Upper lobe of left lung (tissue), 6 donors: ENCODE results near the gene TNS4. TPM values are rescaled to one million over a fixed set of nuclear protein-coding genes. Genes with fewer than 3 reads are reported as not detected.

ENCODE experiments used
- ATAC-seq, 2 donors: fragments of 200-7000 bp; cut with Tn5 transposase; one replicate each; pipeline ENCODE4 v1.9.1; 2022; ENCODE audit warnings: mild to moderate bottlenecking in 2 of 2, moderate library complexity in 2 of 2; ENCODE audit not compliant: low FRiP score in 2 of 2
- DNase-seq, 2 donors: peaks; one replicate each; pipeline ENCODE4 v3.0.0-alpha.2; 2019 to 2020
- H3K27ac ChIP-seq, 4 donors: fragments of 200-600 bp; sonication (generic); one replicate each; pipeline ENCODE4 v1.5.1; 2016 to 2019
- H3K27me3 ChIP-seq, 4 donors: fragments of 200-600 bp; sonication (generic); one replicate each; pipeline ENCODE4 v1.5.1; 2017 to 2019
- H3K36me3 ChIP-seq, 4 donors: fragments of 200-600 bp; sonication (generic); one replicate each; pipeline ENCODE4 v1.5.1; 2016 to 2019
- H3K4me1 ChIP-seq, 4 donors: fragments of 200-600 bp; sonication (generic); one replicate each; pipeline ENCODE4 v1.5.1; 2018 to 2019
- H3K4me3 ChIP-seq, 4 donors: fragments of 200-600 bp; sonication (generic); one replicate each; pipeline ENCODE4 v1.5.1; 2017 to 2019; ENCODE audit warnings: mild to moderate bottlenecking in 2 of 4, moderate library complexity in 1 of 4
- H3K9me3 ChIP-seq, 4 donors: fragments of 200-600 bp; sonication (generic); one replicate each; pipeline ENCODE4 v1.5.1; 2018 to 2019
- CTCF ChIP-seq, 6 experiments: fragments of 450-650 bp in 4 of 6; fragments of 200-600 bp in 2 of 6; sonication (generic) in 2 of 6; IDR thresholded peaks; one replicate each; pipeline ENCODE4 v1.5.1; 2016 to 2019; ENCODE audit warnings: antibody characterized with exemption in 6 of 6
- EP300 ChIP-seq, 4 donors: sonication (generic); formaldehyde crosslinking; IDR thresholded peaks; one replicate each; pipeline ENCODE4 v1.5.1; 2017; ENCODE audit warnings: antibody characterized with exemption in 4 of 4, control low read depth in 2 of 4
- POLR2A ChIP-seq, 4 donors: fragments of 450-650 bp; IDR thresholded peaks; one replicate each; pipeline ENCODE4 v1.5.1; 2016 to 2017; ENCODE audit warnings: antibody characterized with exemption in 4 of 4, mild to moderate bottlenecking in 2 of 4
- POLR2AphosphoS5 ChIP-seq, 2 donors: sonication (generic); formaldehyde crosslinking; IDR thresholded peaks; one replicate each; pipeline ENCODE4 v1.5.1; 2017; ENCODE audit warnings: antibody characterized with exemption in 2 of 2
- WGBS, 2 donors: methylation state at CpG; one replicate each; pipeline ENCODE4 v1.1.5; 2017 to 2018; 5-methylcytosine and 5-hydroxymethylcytosine counted together
- total RNA-seq, 6 donors: library from RNA; depleted of rRNA in 4 of 6; stranded (reverse); fragments of >200 nt in 4 of 6; gene quantifications; one replicate each; pipeline versions ENCODE4 v1.1.0 to v1.2.1, GENCODE V29; 2016 to 2021
- donor health status: DM: no; HTN: no; CAD: no; lungs with moderate emphysema.
- donor health status: DM: no; HTN: yes; CAD: no; lungs with severe emphysema.

TNS4 gene
- total RNA-seq, 6 donors from 2014 or later = 0.54 to 5.1 (median 1.1) TPM; not detected in 1

- Histone ChIP-seq H3K4me1 (peaks cover 0 to 2% (median under 1%) of the 10 kb centered on the region in 4 donors), H3K9me3 (no peaks in the 10 kb centered on the region), H3K27ac (no peak overlapping the region), H3K4me3 (no peak overlapping the region), H3K27me3 (no peaks in the 10 kb centered on the region), H3K36me3 (no peaks in the 10 kb centered on the region)
- TF ChIP-seq POLR2A (IDR thresholded peaks at IDR 0.05) = no peak
- no peak for TF ChIP-seq CTCF (IDR thresholded peaks at IDR 0.05)
- TF ChIP-seq POLR2AphosphoS5 (IDR thresholded peaks at IDR 0.05) = no peak
- TF ChIP-seq EP300 (IDR thresholded peaks at IDR 0.05) = no peak
- no peak for DNase-seq
- 95 to 98% methylated on average over 7 of the region's 7 CpGs for WGBS, 2 donors
- ATAC-seq = no peak
Measured at GRCh38 chr17:40468560-40468959, 32.9 kb downstream of the TNS4 start.

DNA sequence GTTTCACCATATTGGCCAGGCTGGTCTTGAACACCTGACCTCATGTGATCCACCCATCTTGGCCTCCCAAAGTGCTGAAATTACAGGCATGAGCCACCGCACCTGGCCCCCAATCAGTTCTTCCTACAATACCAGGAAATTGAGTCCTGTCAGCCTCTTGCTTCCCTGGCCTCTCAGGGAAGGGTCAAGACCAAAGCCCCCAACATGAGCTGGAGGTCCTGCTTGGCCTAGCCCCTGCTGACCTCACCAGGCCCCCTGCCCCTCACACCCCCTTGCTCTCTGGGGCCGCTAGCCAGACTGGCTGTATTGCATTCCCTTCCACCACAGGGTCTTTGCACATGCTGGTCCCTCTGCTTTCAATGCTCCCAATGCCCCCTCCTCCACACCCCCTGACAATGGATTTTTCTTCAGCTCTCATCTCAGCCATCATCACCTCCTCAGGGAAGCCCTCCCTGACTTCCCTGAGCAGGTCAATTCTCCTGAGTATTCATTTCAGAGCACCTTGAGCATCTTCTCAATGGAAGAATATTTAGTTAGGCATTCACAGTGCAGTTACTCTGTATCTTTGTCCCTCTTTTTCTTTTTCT lies 34.0 kb downstream of the TNS4 start:
- ATAC-seq (no peak), DNase-seq (no peak)
- no peak overlapping the region for H3K27ac ChIP-seq
- no peak overlapping the region for H3K4me3 ChIP-seq
- TF ChIP-seq EP300 (IDR thresholded peaks at IDR 0.05) (no peak), CTCF (IDR thresholded peaks at IDR 0.05) (no peak), POLR2AphosphoS5 (IDR thresholded peaks at IDR 0.05) (no peak), POLR2A (IDR thresholded peaks at IDR 0.05) (no peak)
- no peaks in the 10 kb centered on the region for H3K27me3 ChIP-seq
- H3K36me3 ChIP-seq = no peaks in the 10 kb centered on the region
- 100% methylated on average over 1 to 2 of the region's 2 CpGs for WGBS, 2 donors
- no peaks in the 10 kb centered on the region for H3K9me3 ChIP-seq
- H3K4me1 ChIP-seq = peaks cover 0 to 7% (median 3%) of the 10 kb centered on the region in 4 donors

- ATAC-seq (no peak), DNase-seq (no peak)
- H3K27ac ChIP-seq = no peak overlapping the region
- H3K4me3 ChIP-seq = no peak overlapping the region
- no peak for TF ChIP-seq EP300 (IDR thresholded peaks at IDR 0.05)
- no peak for TF ChIP-seq POLR2AphosphoS5 (IDR thresholded peaks at IDR 0.05)
- no peak for TF ChIP-seq POLR2A (IDR thresholded peaks at IDR 0.05)
- no peak for TF ChIP-seq CTCF (IDR thresholded peaks at IDR 0.05)
- 69 to 84% methylated on average over 11 of the region's 11 CpGs for whole genome bisulfite sequencing, 2 donors
- no peaks in the 10 kb centered on the region for H3K27me3 ChIP-seq
- peaks cover 6 to 16% (median 11%) of the 10 kb centered on the region in 4 donors for H3K4me1 ChIP-seq
- no peaks in the 10 kb centered on the region for H3K36me3 ChIP-seq
- H3K9me3 ChIP-seq = no peaks in the 10 kb centered on the region
Measured at GRCh38 chr17:40466298-40466971, 35.0 kb downstream of the TNS4 start.

GRCh38 chr17:40464392-40464855 lies 37.0 kb downstream of the TNS4 start:
- WGBS, 2 donors = 74 to 82% methylated on average over 5 of the region's 5 CpGs
- ATAC-seq = no peak

More at GRCh38 chr17:40464392-40464855, 37.0 kb downstream of the TNS4 start:
- TF ChIP-seq POLR2A (IDR thresholded peaks at IDR 0.05) (no peak), POLR2AphosphoS5 (IDR thresholded peaks at IDR 0.05) (no peak), CTCF (IDR thresholded peaks at IDR 0.05) (no peak), EP300 (IDR thresholded peaks at IDR 0.05) (no peak)
- H3K27me3 ChIP-seq = no peaks in the 10 kb centered on the region
- H3K36me3 ChIP-seq = no peaks in the 10 kb centered on the region
- DNase-seq = no peak
- H3K9me3 ChIP-seq = no peaks in the 10 kb centered on the region
- H3K27ac ChIP-seq = no peak overlapping the region
- H3K4me3 ChIP-seq = no peak overlapping the region
- H3K4me1 ChIP-seq = peaks cover 7 to 28% (median 13%) of the 10 kb centered on the region in 4 donors
